ES-I3 (cell line): ENCODE data around the gene SAPCD1.

Experiments used
- H3K36me3 ChIP-seq: 2 replicates; pipeline ENCODE4 v1.6.1; 2013; ENCODE audit warnings: mild to moderate bottlenecking, low read length, control low read depth, moderate library complexity; ENCODE audit not compliant: insufficient read depth
- H3K4me1 ChIP-seq: 2 replicates; pipeline ENCODE4 v1.6.1; 2013; ENCODE audit warnings: mild to moderate bottlenecking, control low read depth, low read length; ENCODE audit not compliant: insufficient read depth
- H3K9ac ChIP-seq: 2 replicates; pipeline ENCODE4 v1.6.1; 2013; ENCODE audit warnings: low read depth, mild to moderate bottlenecking, low read length, moderate library complexity
- H3K9me3 ChIP-seq: 2 replicates; pipeline ENCODE4 v1.6.1; 2013; ENCODE audit warnings: mild to moderate bottlenecking, low read length, moderate library complexity; ENCODE audit not compliant: control insufficient read depth, insufficient read depth

Gene SAPCD1

DNA sequence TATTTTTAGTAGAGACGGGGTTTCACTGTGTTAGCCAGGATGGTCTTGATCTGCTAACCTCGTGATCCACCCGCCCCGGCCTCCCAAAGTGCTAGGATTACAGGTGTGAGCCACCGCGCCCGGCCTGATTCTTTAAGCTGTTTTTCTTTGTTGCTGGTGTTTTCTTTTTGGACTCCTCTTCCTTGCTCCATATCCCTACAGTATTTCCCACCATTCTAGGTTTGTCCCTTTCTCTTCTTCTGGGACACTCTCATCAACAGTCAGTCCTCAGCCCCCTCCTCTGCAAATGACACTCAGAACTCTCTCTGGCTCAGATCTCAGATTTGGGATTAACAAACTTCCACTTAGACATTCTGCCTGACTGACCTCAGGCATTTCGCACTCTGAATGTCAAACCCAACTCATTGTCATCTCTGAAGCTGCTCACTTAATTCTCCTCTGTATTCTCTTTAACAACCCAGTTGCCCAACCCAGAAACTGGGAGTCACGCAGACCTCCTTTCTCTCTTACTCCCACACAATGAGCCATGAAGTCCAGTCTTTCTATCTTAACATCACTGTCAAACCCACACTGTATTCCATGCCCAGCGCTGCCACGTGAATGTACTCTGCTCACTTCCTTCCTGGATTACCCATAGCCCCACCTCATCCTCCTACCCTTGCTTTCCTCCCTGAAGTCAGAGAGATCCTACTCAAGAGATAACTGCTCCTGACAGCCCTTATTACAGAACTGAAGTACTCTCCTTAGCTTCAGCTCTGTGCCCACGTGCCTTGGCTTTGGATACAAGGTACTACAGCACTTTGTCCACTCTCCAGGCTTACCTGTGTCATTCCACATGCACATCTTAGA is 36.7 kb upstream of the SAPCD1 start:
- no peaks in the 10 kb centered on the region; the same call in 1 of the 2 replicates for H3K4me1 ChIP-seq
- H3K36me3 ChIP-seq = no peaks in the 10 kb centered on the region
- H3K9ac ChIP-seq = no peak overlapping the region
- no peaks in the 10 kb centered on the region for H3K9me3 ChIP-seq

DNA sequence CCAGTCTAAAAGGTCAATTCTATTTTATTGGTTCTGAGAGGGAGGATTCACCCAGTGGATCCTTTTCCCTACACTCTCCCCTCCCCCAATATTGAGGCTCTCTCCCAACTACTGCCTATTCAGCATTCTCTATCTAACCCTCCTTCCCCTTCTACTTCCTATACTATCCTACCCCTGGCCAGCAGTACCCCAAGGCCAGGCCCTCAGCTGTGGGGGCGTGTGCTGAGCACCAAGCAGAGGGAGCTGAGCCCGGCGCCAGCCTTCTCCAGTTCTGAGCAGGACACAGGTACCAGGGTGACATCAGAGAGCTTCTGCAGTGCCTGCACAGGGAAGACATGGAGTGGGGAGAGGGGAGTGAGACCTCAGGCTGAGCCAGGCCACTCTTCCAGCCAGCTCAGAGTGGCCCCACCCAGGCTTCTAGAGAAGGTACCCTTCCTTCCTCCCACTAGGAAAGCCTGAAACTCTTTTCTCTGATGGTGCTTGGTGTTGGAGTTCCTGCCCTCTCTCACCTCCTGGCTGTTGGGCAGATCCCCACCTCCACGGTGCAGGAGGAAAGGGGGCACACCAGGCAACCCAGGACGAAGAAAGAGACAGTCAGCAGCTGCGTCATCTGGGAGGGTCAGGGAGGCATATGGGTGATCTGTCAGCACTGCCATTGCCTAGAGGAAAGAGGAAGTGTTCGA is 35.3 kb upstream of the SAPCD1 start:
- Histone ChIP-seq H3K9ac (no peak overlapping the region), H3K36me3 (peaks cover 8% of the 10 kb centered on the region), H3K9me3 (no peaks in the 10 kb centered on the region), H3K4me1 (no peaks in the 10 kb centered on the region; the same call in 1 of the 2 replicates)

DNA sequence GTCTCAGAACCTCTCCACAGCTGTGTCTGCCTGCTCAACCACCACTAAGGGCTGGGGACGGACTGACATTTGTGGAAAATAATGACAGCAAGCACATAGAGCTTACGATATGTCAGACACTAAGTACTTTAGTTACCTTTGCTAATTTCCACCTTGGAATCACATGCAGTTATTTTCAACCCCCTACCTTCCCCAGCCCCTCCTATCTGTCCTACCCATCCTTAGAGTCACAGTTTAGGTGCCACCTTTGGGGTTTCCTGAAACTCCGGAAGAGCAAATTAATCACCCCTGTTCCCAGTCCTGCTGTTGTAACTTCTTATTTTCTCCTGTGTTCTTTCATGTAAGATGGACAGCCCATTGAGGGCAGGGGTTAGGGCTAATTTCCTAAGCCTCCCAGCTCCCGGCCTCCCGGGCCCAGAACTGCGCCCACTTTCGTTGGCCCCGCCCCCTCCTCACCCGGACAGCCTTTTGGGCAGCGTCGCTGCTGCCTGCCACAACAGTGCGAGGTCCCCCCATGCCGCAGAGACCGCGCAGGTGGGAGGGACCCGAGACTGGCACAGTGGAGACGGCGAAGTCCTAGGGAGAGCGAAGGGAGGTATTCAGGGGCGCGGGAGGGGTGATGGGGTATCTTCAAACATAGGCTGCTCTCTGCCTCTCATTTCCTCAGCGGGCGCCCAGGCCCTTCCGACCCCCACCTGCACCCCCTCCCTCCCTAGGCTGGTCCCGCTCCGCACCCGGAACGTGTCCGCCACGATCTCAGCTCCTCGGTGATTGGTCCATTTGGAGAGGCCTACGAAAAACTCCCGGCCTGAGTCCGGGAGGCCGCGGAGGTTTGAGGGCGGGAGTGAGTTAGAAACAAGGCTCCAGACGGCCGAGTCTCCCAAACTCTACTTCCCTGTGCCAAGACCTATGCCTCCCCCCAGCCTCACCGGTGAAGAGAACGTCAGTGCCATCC is 34.5 kb upstream of the SAPCD1 start:
- no peaks in the 10 kb centered on the region; the same call in 1 of the 2 replicates for H3K4me1 ChIP-seq
- H3K9ac ChIP-seq = peak overlapping the region; percentile 85
- H3K9me3 ChIP-seq = no peaks in the 10 kb centered on the region
- peaks cover 10% of the 10 kb centered on the region for H3K36me3 ChIP-seq

DNA sequence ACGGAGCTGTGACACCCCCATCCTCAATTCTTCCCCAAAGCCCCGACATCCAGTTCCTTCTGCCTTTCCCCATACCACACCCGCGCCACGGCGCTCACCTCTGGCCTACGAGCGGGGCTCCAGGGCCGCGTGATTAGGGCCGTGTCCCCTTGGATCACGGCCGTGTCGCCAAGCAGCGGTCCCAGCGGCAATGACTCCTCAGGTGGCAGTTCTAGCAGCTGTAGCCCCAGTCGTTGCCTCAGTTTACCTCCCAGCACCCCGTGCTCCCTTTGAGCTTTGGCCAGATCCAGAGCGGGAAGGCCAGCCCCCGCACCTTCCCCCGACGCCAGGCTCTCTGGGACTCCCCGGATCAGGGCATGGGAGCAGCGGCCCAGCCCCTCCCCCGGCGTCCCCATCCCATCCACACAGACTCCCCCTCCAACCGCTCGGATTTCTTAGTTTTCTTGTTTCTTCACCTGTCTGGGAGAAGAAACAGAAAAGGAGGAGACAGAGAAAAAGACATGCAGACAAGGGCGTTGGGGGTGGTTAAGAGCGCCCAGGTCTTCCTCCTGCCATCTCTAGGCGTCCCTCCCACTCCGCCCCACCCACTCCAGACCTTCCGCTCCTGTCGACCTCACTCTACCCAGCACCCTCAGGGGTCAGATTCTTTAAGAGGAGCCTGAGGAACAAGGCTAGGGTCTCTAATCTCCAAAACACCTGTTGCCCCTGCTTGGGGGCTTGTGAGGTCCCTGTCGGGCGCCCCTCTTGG is 33.5 kb upstream of the SAPCD1 start, which contains the start of gene DDAH2:
DDAH2 (minus strand) TSS at position 533 of the 748 bp plus-strand sequence; CDS start at position 395, 138 bp downstream.
- Histone ChIP-seq H3K4me1 (peaks cover 2% of the 10 kb centered on the region), H3K9ac (peak within 1 kb of the TSS; percentile 85), H3K9me3 (no peaks in the 10 kb centered on the region), H3K36me3 (peaks cover 19% of the 10 kb centered on the region)

DNA sequence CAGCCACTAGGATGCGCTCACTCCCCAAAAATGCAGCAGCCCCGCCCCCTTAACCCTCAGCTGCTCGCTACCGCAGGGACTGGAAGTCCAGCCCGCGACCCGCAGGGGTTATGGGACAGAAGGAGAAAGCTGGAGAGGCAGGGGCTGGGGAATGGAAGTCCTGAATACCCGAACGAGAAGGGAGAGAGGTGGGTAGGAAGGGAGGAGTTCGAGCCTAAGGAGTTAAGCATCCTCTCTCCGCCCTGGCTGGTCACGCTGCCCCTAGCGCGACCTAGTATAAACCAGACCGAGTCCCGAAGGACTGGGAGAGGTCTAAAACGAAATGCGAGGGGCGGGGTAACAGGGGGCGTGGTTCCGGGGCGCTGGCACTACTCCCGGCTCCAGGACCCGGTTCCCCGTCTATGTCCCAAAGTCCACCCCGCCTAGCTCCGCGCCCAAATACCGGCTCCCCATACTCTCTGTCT is 32.9 kb upstream of the SAPCD1 start:
- Histone ChIP-seq H3K9me3 (no peaks in the 10 kb centered on the region), H3K36me3 (peaks cover 21% of the 10 kb centered on the region), H3K9ac (peak overlapping the region; percentile 85), H3K4me1 (peaks cover 8% of the 10 kb centered on the region)

DNA sequence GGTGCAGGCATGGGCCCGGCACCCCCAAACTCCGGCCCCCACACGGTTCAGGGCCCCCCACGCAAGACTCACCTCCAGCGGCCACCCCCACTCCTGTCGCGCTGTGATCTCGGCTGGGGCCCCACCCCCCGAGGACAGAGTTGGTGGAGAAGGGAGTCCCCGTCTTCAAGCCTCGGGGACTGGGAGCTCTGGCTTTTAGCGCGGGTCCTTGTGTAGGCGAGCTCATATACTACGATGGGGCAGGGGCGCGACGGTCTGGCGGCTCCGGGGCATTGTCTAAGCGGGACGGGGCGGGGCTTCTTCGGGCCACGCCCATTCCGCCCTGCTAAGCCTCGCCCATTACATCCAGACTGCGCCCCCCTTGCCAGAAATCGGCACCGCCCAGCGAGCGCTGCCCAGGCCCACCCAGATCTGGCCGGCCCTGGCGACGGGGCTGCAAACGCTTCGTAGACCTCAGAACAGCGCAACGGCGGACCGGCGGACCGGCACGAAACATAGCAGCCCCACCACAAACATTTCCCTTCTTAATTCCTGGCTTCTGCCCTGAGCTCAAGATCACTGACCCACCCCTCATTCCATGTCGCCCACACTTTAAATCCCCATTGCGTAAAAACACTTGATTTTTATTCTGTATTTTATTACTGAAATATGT is 32.4 kb upstream of the SAPCD1 start:
- Histone ChIP-seq H3K36me3 (peaks cover 21% of the 10 kb centered on the region), H3K4me1 (peaks cover 8% of the 10 kb centered on the region), H3K9me3 (no peaks in the 10 kb centered on the region), H3K9ac (peak overlapping the region; percentile 85)

DNA sequence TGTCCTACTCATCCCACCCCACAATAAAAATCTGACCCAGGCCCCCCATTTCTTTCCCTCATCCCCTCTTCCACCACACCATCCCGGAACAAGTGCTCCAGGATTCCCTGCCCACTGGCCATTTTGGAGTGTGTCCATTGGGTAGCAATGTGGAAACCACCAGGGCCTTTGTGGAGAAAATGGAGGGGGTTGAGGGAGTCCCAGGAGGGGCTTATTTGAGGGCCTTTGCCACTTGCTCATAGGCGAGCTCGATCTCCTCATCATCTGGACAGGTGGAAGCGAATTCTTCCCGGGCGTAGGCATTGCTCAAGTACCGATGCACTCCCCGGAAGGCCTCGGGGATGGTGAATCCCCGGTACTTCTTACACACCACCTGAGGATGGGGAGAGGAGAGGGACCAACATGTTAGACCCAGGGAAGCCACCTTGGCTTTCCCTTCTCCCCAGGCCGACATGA is 31.8 kb upstream of the SAPCD1 start:
- Histone ChIP-seq H3K36me3 (peaks cover 21% of the 10 kb centered on the region), H3K9ac (peak overlapping the region; percentile 85; the same call in 1 of the 2 replicates), H3K4me1 (peaks cover 8% of the 10 kb centered on the region), H3K9me3 (no peaks in the 10 kb centered on the region)

DNA sequence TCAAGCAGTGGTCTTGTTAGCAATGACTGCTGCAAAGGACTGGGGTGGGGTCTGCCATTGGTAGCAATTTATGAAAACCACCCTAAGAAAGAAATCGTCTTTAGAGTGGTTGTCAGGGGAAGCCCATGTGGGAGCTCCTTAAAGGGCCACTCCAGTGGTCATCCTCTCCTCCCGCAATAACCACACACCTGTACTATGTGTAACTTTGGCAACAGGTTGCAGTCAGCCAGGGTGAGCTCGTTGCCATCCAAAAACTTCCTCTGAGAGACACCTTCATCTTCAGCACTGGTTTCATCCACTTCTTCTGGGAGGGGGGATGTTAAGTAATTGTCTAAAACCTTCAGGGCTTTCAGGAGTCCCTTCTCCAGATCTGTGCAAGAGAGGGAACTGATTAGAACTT is 30.4 kb upstream of the SAPCD1 start:
- Histone ChIP-seq H3K9ac (no peak overlapping the region), H3K4me1 (peaks cover 8% of the 10 kb centered on the region), H3K9me3 (no peaks in the 10 kb centered on the region), H3K36me3 (peaks cover 21% of the 10 kb centered on the region)

DNA sequence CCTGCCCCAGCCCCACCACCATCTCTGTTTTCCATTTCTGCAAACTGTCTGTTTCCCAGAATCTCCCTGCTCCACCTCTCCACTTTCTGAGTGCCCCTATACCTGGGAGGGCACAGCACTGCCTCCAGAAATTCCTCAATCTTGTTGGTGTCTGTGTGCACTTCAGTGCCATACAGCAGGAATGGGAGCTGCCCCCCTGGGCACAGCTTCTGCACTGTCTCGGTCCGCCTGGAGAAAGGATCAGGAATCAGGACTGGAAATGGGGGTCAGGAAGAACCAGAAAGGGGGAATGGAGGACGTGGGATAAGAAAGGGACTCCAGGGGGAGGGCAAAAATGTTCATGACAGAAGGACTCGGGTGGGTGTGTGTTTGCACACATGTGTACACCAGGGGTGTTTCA is 28.7 kb upstream of the SAPCD1 start:
- Histone ChIP-seq H3K36me3 (peaks cover 21% of the 10 kb centered on the region), H3K9me3 (no peaks in the 10 kb centered on the region), H3K4me1 (peaks cover 21% of the 10 kb centered on the region), H3K9ac (no peak overlapping the region)

DNA sequence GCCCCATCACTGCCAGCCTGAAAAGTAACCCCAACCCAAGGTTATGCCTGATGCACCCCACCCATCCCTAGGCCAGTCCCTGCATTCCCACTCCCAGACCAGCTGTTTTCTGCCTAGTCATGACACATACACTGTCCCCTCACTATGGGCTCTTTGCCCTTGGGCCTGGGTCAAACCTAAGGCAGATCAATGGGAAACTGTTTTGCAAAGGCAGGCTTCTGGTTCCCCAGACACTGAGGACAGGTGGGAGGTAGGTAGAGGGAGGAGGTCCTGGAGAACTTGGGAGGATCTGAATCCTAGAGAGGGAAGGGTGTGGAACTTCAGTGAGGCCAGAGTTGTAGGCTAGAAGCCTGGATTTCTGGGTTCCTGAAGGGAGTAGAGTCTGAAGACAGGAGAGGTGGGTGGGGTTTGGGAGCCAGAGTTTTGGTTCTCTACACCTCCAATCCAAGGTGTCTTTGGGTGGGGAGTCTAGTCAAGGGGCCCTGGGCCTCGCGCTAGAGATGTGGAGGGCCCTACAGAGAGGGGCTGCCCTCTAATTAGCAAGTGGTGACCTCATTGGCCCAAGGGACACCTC is 28.1 kb upstream of the SAPCD1 start:
- no peaks in the 10 kb centered on the region for H3K9me3 ChIP-seq
- H3K36me3 ChIP-seq = peaks cover 21% of the 10 kb centered on the region
- H3K4me1 ChIP-seq = peaks cover 22% of the 10 kb centered on the region
- peak overlapping the region; percentile 100 for H3K9ac ChIP-seq

DNA sequence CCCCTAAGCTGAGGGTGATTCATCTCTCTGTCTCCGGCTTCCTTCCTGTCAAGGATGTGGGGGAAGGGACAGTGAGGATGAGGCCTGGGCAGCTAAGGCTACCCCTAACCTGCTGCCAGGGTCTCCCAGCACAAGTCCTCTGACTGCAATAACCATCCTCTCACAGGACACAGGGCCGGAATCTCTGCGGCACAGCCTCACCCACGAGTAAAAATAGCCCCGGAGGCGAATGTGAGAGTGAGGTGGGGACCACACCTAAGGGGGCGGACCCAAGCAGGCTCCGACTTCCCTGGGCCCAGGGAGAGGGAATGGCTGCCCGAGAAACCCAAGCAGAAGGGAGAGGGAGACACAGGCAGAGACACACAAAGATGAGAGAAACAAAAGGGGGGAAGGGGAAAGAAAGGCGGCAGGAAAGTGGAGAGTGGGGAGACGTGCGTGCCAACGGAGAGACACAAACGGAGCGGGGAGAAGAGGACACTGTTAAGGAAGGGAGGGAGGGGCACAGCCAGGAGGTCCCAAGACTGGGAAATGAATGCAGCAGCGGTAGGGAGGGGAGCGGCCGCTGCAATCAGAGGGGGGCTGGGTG is 27.5 kb upstream of the SAPCD1 start:
- no peaks in the 10 kb centered on the region for H3K9me3 ChIP-seq
- H3K36me3 ChIP-seq = peaks cover 21% of the 10 kb centered on the region
- peaks cover 22% of the 10 kb centered on the region for H3K4me1 ChIP-seq
- H3K9ac ChIP-seq = peak overlapping the region; percentile 100

DNA sequence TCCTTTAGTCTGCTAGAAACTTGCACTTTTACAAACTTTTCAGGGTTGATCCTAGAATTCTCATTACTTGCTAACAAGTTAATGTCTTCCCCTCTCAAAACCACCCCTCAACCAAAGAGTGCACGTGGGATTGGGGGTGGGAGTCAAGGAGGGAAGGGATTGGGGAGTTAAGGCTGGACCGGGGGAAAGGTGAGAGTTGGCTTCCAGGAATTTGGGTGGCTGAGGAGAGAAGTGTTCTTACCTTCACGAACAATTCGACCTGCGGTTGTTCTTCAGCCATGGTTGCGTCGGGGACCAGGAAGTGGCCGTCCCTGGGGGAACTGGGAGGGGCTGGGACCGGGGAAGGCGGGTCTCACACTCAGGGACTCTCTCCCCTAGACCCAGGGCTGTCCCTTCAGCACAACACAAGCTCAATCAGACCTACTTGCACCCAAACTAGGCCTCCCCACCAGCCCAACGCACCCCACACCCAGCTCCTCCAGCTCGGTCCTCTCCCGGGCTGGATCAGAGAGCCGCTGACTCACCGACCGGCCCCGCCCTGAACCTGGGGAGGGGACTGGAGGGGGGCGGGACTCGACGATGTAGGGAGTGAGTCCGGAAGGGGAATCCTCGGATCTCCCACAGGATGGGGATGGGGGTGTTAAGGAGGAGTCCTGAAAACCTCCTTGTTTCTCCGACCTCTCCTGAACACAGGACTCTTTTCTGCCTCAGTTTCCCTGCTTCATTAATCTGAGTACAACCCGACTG is 26.3 kb upstream of the SAPCD1 start, which contains the start of gene CLIC1:
CLIC1 (minus strand) TSS at position 510 of the 747 bp plus-strand sequence; CDS start at position 280, 230 bp downstream.
- Histone ChIP-seq H3K36me3 (peaks cover 24% of the 10 kb centered on the region), H3K9ac (peak within 1 kb of the TSS; percentile 100), H3K9me3 (no peaks in the 10 kb centered on the region), H3K4me1 (peaks cover 22% of the 10 kb centered on the region)
